GM18526 (cell line): Measurements from ENCODE around the gene FIP1L1.

ENCODE experiments used
- POLR2A ChIP-seq: IDR thresholded peaks from 3 replicates; pipeline ENCODE4 v1.6.1; 2011; ENCODE audit not compliant: insufficient read length; ENCODE audit errors: extremely low read depth

FIP1L1 gene

DNA sequence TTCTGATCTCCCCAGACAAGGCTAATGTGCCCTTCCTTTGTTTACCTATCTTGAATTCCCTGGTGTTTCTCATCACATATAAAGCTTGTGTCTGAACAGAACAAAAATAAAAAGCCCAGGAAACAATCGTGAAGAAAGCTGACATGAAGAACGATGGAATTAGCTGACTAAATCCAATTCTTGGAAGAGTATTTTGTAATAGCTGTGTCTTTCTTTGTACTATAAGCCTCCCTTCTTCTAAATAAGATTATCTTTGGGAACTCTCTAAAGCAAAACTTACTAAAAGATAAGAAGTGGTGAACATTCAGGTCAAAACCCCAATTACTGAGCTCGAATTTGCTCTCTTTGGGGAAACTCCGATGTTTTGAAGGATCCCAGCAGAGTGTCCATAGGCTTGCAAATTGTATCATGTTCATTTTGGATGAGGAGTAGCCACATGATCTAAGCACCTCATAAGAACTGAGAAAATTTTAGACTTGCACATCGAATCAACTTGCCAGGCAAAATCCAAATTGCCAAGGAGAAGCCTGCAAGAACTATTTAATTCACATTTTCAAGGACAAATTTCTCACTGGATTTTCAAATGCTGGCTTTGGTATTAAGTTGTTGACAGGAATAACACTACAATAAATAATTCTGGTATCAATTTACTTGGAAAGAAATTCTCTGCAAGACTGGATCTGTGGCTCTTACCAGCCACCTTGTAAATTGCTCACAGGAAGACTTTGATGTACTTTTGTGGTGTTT lies 107.6 kb downstream of the FIP1L1 start:
- no peak for TF ChIP-seq POLR2A

DNA sequence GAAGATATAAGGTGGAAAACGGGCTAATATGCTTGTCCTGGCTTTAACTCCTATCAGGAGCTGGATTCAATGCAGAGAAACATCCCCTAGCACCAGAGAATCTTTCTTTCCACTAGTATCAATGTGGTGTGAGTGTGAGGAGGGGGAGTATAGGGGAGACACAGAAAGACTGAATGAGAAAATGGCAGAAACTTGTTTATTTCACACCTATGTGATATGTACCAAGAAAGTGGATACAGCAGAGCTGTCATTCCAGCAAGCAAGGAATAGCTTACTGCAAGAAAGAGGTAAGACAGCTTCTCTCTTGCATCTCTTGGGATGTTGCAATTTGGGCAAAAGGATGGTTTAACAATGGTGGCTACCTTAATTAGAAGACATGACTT lies 108.2 kb downstream of the FIP1L1 start:
- TF ChIP-seq POLR2A: no peak

DNA sequence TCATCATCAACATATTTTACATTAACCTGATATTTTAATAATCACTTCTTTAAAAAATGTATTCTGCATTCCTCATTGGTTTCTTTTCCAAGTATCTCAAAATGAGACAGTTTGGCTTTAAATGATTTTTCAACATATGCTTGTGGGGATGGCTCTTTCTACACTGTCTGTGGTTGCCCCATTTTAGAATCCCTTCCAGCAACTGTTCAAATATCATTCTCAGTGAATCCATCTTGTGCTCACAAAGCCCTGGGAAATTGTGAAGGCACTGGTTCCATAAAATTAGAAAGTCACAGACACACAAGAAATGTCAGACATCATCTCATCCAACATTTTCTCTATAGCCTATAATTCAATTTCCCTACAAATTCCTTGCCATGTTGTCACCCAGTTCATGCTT lies 110.3 kb downstream of the FIP1L1 start:
- no peak for TF ChIP-seq POLR2A

DNA sequence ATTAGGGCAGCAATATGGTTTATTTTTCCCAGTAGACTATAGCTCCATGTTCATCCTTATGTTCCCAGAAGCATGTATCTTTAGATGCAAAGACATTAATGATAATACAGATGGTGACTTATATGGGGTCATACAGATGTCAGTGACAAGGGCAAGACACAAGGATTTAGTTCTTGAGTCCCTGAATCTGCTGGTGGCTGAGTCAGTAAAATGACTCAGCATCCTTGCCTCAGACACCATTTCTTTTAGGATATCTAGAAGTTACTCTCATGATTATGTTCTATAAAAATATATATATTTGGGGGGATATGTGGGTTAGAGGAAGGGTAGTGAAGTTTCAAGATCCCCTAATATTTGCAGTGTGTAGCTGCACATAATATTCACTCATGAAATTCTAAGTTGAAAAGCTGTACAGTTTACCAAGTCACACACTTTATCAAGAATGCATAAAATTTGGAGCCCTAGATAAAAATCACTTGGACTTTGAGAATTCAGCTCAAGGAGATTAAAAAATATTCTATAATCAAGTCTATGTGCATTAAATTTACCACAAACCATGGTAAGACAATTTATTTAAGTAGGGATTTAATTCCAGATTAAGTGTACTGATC lies 111.9 kb downstream of the FIP1L1 start:
- TF ChIP-seq POLR2A: no peak

DNA sequence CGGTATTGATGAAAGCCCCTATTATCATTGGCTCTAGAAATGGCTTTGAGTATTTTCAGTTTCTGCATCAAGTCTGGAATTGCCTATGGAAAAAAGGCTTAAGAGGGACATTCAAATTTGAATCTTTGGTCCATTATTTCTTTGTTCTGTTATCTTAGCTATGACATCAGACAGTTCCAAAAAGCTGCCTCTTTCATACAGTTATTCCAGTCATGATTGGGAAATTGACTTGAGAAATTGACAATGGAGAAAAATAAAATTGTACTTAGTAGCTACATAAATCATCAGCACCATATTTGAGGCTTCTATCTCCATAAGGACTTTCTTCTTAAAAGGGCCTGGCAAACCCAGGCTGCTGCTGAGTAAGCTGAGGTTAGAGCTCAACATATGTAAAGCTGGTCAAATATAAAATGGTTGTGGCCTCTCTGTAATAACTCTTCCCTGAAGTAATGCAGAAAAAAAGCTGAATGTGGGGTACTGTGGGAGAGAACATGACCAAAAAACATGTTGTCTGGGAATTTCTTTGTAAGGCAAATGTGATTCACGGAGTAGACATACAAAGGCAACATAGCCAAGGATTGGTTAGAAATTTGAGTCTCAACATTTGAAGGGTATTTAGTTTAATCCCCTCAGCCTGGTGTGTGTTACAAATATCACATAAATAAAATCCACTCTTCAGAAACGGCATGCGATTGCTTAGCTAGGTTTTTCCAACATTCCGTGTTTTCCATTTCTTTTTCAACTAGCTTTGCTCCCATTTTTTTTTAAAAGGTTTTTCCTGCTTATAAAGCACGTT lies 112.9 kb downstream of the FIP1L1 start:
- no peak for TF ChIP-seq POLR2A

DNA sequence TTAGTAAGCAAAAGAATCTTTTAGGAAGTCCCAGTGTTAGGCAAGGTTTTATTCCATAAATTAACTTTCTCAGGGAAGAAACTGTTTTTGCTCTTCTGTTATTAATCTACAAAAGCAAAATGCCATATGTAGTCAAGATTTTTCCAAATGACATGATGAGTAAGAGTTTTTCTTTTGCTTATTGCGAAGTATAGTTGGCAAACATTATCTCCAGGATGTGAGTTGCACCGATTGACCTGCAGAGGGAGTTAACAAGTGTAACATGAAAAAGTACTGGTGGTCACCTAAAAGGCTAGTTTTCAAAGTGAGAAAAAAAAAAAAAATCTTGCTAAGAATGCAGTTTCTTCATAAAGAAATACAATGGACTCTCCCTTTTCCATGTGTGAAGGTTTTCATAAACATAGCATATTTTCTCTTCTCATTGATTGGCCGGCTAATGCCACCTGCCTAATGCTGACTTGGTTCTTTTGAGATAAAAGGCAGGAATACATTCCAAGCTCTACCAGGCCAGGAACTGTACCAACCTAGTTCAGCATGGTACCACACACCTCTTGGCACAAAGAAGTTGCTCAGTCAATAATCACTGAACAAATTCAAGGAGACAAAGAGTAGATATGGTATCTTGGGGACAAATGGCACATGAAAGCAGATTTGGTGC lies 113.7 kb downstream of the FIP1L1 start:
- no peak for TF ChIP-seq POLR2A

DNA sequence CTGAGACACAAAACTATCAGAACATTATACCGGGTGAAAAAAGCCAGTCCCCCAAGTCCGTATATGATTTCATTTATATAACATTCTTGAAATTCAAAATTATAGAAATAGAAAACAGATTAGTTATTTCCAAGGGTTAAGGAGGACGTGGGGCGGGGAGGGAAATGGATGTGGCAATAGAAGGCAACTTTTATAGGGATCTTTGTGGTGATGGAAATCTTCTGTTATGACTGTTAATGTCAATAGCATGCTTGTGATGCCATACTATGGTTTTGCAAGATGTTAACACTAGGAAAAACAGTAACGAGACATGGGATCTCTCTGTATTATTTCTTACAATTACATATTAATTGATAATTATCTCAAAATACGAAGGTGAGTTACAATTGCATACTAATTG lies 117.4 kb downstream of the FIP1L1 start:
- no peak for TF ChIP-seq POLR2A

DNA sequence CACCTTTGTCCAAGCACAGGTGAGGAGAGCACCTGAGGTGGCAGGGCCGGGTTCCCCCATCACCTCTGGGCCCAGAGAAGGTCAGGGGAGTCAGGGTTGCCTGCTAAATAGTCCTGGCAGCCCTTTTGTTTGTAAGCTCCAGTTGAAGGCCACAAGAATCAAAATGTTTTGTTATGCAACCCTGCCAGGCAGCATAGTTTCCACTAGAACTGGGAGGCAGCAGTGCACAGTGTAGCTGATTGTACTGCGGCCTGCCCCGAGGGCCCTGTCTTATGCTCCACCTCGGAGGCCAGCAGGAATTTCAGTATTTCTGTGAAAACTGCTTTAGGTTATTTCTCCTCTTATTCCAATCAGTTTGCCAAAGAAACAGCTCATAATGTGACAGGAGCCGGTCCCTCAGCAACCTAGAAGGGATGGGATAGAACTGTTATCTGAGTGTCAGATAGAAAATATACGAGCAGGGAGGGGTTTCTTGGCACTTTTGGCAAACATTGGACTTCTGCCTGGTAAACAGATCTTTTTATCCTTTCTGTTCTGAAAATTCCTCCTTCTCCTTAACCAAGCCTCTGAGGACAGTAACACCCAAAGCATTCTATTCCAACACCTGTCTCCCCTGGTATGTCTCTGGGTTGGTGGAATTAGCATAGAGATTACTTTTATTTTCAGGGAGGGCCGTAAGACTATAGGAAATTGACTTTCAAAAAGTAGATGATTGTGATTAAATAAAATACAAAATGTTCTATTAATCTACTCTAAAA lies 120.2 kb downstream of the FIP1L1 start:
- TF ChIP-seq POLR2A: no peak

DNA sequence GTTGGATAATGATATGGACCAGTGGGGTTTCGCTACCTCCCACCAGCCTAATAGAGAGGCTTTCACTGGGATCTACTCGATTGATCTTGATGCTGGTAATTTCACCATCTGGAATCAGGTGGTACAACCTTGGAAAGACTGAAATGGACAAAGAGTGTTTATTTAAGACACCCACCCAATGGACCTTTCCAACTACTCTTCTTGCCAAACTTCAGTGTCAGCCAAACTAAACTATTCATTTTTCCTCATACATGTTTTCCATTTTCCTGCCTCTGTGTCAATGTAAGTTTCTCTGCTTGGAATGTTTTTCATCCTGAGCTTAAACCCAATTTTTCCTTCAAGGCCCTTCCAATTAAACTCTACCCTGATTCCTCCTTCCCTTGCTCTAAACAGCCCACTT lies 121.3 kb downstream of the FIP1L1 start:
- no peak for TF ChIP-seq POLR2A

DNA sequence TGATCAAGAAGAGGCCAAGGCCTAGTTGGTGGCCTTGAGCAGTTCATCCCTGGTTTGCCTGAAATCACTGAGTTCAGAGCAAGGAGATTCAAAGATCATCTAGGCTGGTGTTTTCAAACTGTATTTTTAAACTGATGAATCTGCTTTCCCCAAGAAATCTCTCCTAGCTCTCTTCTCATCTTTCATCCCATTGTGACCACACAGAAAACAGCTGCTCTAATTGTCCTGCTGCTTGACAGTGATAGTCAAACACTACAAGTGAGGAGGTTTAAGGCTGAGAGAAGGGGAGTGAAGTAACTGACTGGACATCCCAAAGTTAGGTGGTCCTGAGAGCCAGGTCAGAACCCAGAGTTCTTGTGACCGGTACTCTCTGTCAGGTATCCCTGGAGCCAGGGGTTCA lies 122.3 kb downstream of the FIP1L1 start:
- TF ChIP-seq POLR2A: no peak

DNA sequence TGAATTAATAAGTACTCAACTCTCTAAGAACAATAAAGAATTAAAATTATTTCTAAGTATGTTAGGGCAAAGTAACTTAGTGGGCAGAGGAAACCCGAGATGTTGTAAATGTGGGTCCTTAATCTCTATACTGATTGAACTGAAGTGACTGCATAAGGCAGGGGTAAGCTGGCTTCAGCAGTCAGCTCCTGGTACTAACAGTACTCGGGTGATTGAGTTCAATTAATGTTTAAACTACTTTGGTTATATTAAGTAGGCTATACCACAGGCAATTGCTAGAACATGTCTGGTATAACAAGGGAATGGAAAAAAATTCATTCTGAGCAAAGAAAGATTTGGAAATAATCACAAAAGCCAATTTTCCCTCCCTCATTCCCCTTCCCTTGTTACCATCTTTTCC lies 123.1 kb downstream of the FIP1L1 start:
- no peak for TF ChIP-seq POLR2A

DNA sequence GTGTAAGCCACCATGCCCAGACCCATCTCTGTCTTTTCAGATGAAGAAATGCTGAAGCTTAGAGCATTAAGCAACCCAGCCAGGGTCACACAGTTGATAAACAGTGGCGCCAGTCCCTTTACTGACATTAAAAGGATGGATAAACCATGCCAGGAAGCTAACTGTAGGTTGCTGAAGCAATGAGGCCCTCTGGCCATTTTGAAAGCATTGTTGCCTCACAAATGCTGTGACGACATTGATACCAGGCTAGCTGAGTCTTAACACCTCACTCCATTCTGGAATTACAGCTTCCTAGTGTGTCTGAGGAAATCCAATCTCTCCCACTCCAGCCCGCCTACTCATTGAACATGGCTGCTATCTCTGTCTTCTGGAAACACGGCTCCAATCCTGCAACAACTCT lies 124.1 kb downstream of the FIP1L1 start:
- no peak for TF ChIP-seq POLR2A

DNA sequence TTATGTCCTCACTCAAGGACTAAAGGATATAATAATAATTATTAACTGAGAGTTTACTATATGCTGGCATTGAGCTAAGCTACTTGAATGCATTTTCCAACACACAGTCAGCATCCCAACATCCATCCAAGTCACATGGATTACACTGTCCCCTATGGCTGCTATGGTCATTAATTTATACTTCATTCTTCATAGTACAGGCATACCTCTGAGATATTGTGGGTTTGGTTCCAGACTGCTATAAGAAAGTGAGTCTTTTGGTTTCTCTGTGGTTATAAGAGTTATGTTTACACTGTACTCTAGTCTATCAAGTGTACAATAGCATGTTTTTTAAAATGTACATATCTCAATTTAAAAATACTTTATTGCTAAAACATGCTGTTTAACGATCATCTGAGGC lies 124.7 kb downstream of the FIP1L1 start:
- no peak for TF ChIP-seq POLR2A

DNA sequence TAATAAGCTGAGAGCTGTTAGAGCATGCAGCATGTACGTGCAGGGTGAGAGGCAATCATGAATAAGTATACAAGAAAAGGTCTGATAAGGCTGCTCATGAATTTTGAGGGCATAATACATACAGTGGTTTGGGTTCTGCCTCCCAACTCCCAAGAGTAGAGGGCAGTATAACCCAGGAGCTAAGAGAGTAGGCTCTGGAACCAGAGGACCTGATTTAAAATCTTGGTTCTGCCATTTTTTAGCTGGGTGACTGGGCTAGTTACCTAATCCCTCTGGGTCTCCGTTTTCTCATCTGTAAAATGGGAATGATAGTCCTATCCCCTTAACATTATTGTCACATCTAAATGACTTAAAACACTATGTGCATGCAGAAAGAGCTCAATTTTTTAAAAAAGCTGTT lies 128.5 kb downstream of the FIP1L1 start:
- no peak for TF ChIP-seq POLR2A

DNA sequence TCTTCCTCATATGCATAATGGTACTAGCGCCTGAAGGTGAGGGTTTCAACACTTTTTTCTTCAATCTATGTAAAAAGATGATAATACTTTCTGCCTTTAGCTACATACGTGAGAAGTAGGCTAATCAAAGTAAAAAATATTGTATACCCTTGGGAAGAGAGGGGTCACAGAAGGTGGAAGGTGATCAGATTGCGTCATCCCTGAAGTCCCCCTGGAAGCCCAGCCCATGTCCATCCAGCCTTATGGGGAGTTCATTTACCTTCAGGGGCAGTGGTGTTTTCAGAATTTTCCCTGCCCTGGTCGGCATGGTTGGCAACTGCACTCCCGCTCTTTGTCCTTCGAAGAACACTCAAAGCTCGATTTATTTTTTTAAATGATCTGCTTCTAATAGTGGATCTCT lies 129.6 kb downstream of the FIP1L1 start:
- TF ChIP-seq POLR2A: no peak
